GM18505 (cell line): ENCODE results near the gene NRXN3.

Source experiments
- ATAC-seq: cut with Tn5 transposase; IDR thresholded peaks from one replicate; pipeline ENCODE4 v1.9.1; 2021; ENCODE audit not compliant: unreplicated experiment
- POLR2A ChIP-seq: IDR thresholded peaks from 4 replicates; pipeline ENCODE4 v1.6.1; 2011; ENCODE audit warnings: borderline replicate concordance; ENCODE audit not compliant: insufficient read depth, insufficient read length; ENCODE audit errors: extremely low read depth

NRXN3 gene

GRCh38 chr14:78664841-78665240, 494.7 kb downstream of the NRXN3 start:
- ATAC-seq: no peak
- no peak for TF ChIP-seq POLR2A

- no peak for ATAC-seq
These were observed 496.3 kb downstream of the NRXN3 start for GRCh38 chr14:78666336-78667056.

GRCh38 chr14:78667141-78667540, 497.0 kb downstream of the NRXN3 start:
- no peak for ATAC-seq
- no peak for TF ChIP-seq POLR2A

More at GRCh38 chr14:78666336-78667056, 496.3 kb downstream of the NRXN3 start:
- no peak for TF ChIP-seq POLR2A

GRCh38 chr14:78673845-78674244, 503.7 kb downstream of the NRXN3 start:
- no peak for TF ChIP-seq POLR2A
- ATAC-seq: no peak

- no peak for ATAC-seq
- TF ChIP-seq POLR2A: no peak
These were observed 504.6 kb downstream of the NRXN3 start for GRCh38 chr14:78674820-78675219.

- TF ChIP-seq POLR2A: no peak
- ATAC-seq: no peak
These were observed 513.0 kb downstream of the NRXN3 start for GRCh38 chr14:78683206-78683605.

GRCh38 chr14:78683981-78684380, 513.8 kb downstream of the NRXN3 start:
- no peak for ATAC-seq
- TF ChIP-seq POLR2A: no peak

- no peak for ATAC-seq
- TF ChIP-seq POLR2A: no peak
These were observed 518.3 kb downstream of the NRXN3 start for GRCh38 chr14:78688503-78688902.

GRCh38 chr14:78690836-78691235, 520.7 kb downstream of the NRXN3 start:
- ATAC-seq: no peak
- no peak for TF ChIP-seq POLR2A

- no peak for TF ChIP-seq POLR2A
- no peak for ATAC-seq
These were observed 527.2 kb downstream of the NRXN3 start for GRCh38 chr14:78697341-78697740.

GRCh38 chr14:78698991-78699390, 528.8 kb downstream of the NRXN3 start:
- TF ChIP-seq POLR2A: no peak
- ATAC-seq: no peak

- no peak for TF ChIP-seq POLR2A
- ATAC-seq: no peak
These were observed 530.1 kb downstream of the NRXN3 start for GRCh38 chr14:78700236-78700635.

GRCh38 chr14:78701246-78701645, 531.1 kb downstream of the NRXN3 start:
- no peak for TF ChIP-seq POLR2A
- ATAC-seq: no peak

- ATAC-seq: no peak
- TF ChIP-seq POLR2A: no peak
These were observed 534.8 kb downstream of the NRXN3 start for GRCh38 chr14:78704965-78705364.

- ATAC-seq: no peak
- no peak for TF ChIP-seq POLR2A
These were observed 535.8 kb downstream of the NRXN3 start for GRCh38 chr14:78705989-78706388.

GRCh38 chr14:78709795-78710557, 539.8 kb downstream of the NRXN3 start:
- no peak for ATAC-seq
- TF ChIP-seq POLR2A: no peak
